ENCODE measurements around the gene ABCD2.

Gene ABCD2

DNA sequence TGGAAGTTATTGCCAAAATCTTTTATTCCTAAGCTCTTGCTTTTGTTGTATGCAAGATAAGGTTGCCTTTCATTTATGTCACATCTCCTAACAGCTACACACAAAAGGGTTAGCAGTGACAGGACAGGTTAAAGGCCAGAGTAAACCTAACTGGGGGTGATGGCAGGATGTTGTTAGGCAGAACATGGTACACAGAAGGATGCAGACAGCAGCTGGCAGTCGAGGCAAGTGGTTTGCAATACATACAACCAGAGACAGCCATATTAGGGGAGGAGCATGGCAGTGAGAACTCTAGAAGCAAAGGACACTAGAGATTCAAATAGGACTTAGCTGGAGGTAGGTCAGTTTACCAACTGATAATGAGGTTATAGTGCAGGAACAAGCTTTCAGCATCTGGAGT lies 2.7 kb upstream of the ABCD2 start:
- DNase-seq (ENCODE audit: low read depth in 1 of 2, low spot score in 1 of 2): no peak
- Histone ChIP-seq H3K27ac (replicated peaks) (no peak overlapping the region), H3K27me3 (ENCODE audit: insufficient read depth, poor library complexity, severe bottlenecking) (no peaks in the 10 kb centered on the region), H3K4me3 (replicated peaks; ENCODE audit: insufficient read depth, low read length) (no peak overlapping the region)
- TF ChIP-seq, protein P1, sequence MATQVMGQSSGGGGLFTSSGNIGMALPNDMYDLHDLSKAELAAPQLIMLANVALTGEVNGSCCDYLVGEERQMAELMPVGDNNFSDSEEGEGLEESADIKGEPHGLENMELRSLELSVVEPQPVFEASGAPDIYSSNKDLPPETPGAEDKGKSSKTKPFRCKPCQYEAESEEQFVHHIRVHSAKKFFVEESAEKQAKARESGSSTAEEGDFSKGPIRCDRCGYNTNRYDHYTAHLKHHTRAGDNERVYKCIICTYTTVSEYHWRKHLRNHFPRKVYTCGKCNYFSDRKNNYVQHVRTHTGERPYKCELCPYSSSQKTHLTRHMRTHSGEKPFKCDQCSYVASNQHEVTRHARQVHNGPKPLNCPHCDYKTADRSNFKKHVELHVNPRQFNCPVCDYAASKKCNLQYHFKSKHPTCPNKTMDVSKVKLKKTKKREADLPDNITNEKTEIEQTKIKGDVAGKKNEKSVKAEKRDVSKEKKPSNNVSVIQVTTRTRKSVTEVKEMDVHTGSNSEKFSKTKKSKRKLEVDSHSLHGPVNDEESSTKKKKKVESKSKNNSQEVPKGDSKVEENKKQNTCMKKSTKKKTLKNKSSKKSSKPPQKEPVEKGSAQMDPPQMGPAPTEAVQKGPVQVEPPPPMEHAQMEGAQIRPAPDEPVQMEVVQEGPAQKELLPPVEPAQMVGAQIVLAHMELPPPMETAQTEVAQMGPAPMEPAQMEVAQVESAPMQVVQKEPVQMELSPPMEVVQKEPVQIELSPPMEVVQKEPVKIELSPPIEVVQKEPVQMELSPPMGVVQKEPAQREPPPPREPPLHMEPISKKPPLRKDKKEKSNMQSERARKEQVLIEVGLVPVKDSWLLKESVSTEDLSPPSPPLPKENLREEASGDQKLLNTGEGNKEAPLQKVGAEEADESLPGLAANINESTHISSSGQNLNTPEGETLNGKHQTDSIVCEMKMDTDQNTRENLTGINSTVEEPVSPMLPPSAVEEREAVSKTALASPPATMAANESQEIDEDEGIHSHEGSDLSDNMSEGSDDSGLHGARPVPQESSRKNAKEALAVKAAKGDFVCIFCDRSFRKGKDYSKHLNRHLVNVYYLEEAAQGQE (IDR thresholded peaks at IDR 0.05; ENCODE audit: insufficient replicate concordance, low read depth): no peak
- no peak for TF ChIP-seq SPI1 (IDR thresholded peaks at IDR 0.05; ENCODE audit: borderline replicate concordance, low read depth)
- TF ChIP-seq, protein P2, sequence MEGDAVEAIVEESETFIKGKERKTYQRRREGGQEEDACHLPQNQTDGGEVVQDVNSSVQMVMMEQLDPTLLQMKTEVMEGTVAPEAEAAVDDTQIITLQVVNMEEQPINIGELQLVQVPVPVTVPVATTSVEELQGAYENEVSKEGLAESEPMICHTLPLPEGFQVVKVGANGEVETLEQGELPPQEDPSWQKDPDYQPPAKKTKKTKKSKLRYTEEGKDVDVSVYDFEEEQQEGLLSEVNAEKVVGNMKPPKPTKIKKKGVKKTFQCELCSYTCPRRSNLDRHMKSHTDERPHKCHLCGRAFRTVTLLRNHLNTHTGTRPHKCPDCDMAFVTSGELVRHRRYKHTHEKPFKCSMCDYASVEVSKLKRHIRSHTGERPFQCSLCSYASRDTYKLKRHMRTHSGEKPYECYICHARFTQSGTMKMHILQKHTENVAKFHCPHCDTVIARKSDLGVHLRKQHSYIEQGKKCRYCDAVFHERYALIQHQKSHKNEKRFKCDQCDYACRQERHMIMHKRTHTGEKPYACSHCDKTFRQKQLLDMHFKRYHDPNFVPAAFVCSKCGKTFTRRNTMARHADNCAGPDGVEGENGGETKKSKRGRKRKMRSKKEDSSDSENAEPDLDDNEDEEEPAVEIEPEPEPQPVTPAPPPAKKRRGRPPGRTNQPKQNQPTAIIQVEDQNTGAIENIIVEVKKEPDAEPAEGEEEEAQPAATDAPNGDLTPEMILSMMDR (IDR thresholded peaks at IDR 0.05; ENCODE audit: insufficient read depth, low read length): no peak
- no peak for TF ChIP-seq POLR2AphosphoS5 (IDR thresholded peaks at IDR 0.05; ENCODE audit: low read depth)

DNA sequence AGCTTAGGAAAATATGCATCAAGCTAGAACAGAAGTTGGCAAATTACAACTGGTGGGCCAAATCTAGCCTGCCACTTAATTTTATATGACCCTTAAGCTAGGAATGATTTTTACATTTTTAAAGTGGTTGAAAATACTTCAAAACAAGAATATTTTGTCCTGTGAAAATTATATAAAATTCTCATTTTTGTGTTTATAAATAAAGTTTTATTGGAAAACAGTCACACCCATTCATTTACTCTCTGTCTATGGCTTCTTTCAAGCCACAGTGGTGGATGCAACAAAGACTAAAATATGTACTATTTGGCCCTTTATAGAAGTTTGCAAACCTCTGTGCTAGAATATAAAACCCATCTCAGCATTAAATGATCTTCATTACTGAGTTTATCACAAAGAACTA lies 2.1 kb upstream of the ABCD2 start:
- TF ChIP-seq POLR2AphosphoS5 (IDR thresholded peaks at IDR 0.05; ENCODE audit: low read depth) (no peak), SPI1 (IDR thresholded peaks at IDR 0.05; ENCODE audit: borderline replicate concordance, low read depth) (no peak), GABPA (IDR thresholded peaks at IDR 0.05; ENCODE audit: low read depth) (no peak)
- TF ChIP-seq, protein P1 (IDR thresholded peaks at IDR 0.05; ENCODE audit: insufficient replicate concordance, low read depth): no peak
- TF ChIP-seq, protein P2 (IDR thresholded peaks at IDR 0.05; ENCODE audit: insufficient read depth, low read length): no peak
- H3K27ac ChIP-seq (replicated peaks): no peak overlapping the region
- H3K4me3 ChIP-seq (replicated peaks; ENCODE audit: insufficient read depth, low read length): no peak overlapping the region
- no peaks in the 10 kb centered on the region for H3K27me3 ChIP-seq (ENCODE audit: insufficient read depth, poor library complexity, severe bottlenecking)
- no peak for DNase-seq (ENCODE audit: low read depth in 1 of 2, low spot score in 1 of 2)

- Histone ChIP-seq H3K27ac (replicated peaks) (no peak overlapping the region), H3K27me3 (ENCODE audit: insufficient read depth, poor library complexity, severe bottlenecking) (no peaks in the 10 kb centered on the region), H3K4me3 (replicated peaks; ENCODE audit: insufficient read depth, low read length) (peak overlapping the region; percentile 39)
- no peak for TF ChIP-seq GABPA (IDR thresholded peaks at IDR 0.05; ENCODE audit: low read depth)
- no peak for DNase-seq (ENCODE audit: low read depth in 1 of 2, low spot score in 1 of 2)
Measured at GRCh38 chr12:39620659-39621658, 1.4 kb upstream of the ABCD2 start.

DNA sequence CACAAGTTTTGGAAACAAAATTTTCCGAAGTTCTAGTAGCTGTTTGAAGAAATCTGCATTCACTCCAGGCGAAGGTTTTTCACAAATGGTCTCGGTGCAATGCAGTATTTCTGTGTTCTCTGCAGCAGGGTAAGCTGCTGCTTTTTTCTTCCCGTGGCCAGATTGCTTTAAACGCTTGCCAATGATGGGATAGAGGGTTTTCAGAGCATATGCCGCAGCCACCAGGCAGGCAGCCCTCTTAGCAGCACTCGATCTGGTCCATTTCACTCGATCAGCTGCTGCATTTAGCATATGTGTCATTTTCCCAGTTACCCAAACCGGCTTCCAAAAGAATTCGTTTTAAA lies 315 bp downstream of the ABCD2 start:
- TF ChIP-seq, protein P2 (IDR thresholded peaks at IDR 0.05; ENCODE audit: insufficient read depth, low read length): no peak
- TF ChIP-seq, protein P1 (IDR thresholded peaks at IDR 0.05; ENCODE audit: insufficient replicate concordance, low read depth): no peak
- TF ChIP-seq POLR2AphosphoS5 (IDR thresholded peaks at IDR 0.05; ENCODE audit: low read depth): no peak
- no peak for TF ChIP-seq SPI1 (IDR thresholded peaks at IDR 0.05; ENCODE audit: borderline replicate concordance, low read depth)
- TF ChIP-seq GABPA (IDR thresholded peaks at IDR 0.05; ENCODE audit: low read depth): no peak
- Histone ChIP-seq H3K4me3 (replicated peaks; ENCODE audit: insufficient read depth, low read length) (peak overlapping the region; percentile 39), H3K27ac (replicated peaks) (no peak overlapping the region), H3K27me3 (ENCODE audit: insufficient read depth, poor library complexity, severe bottlenecking) (no peaks in the 10 kb centered on the region)
- DNase-seq (ENCODE audit: low read depth in 1 of 2, low spot score in 1 of 2): no peak
